HG03575 (cell line): ENCODE results near the gene WSCD1.

ENCODE experiments used
- ATAC-seq: cut with Tn5 transposase; IDR thresholded peaks from one replicate; pipeline ENCODE4 v1.9.1; 2021; ENCODE audit not compliant: unreplicated experiment, insufficient number of reproducible peaks, low FRiP score; ENCODE audit errors: extremely low read depth

The WSCD1 gene

DNA sequence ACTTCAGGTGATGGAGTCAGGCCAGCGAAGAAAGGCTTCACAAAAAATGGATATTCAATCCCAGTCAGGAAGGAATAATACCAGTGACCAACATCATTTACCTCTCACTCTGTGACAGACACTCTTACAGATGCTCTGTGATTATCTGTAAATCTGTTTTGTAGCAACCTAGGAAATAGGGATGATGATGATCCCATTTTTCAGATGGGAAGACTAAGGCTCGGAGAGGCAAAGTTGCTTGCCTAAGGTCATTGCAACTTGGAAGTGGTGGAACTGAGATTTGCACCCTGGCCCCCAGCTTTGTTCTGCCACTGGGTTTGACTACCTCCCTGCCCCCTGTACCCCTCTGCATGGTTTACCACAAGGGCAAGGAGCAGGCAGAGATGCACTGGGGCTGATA lies 14.1 kb upstream of the WSCD1 start:
- no peak for ATAC-seq

DNA sequence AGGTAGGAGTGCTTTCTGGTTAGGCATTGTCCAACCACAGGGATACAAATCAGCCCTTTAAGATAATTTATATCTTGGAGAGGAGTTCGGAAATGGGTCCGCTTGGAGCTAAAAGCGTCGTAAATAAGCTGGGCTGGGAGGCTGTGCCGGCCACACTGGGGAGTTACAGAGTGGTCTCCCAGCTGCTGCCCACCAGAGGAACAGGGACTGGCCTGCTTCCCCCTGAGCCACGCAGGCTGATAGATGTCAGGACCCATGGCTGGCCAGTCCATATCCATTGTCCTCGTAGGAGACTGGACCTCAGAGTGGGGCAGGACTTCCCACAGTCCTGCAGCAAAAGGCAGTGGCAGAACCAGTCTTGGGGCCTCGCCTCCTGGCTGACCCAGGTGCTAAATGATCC lies 12.6 kb upstream of the WSCD1 start:
- no peak for ATAC-seq

DNA sequence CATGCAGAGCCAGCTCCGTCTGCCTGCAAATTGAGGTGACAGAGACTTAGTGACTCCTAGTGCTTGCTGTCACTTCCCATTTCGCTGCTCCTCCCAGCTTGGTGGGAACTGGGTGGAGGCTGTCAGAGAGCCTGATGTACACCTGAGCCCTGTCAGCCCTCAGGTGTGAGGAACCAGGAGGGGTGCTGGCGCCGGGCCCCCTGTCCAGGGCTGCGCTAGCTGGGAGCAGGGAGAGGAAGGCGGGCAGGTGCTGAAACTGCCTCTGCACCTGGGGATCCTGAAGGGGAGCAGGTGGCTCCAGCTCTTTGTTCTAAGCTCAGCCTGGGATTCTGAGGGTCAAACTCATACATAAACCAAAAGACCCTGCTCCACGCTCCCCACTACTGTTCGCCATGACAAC lies 10.8 kb upstream of the WSCD1 start:
- no peak for ATAC-seq

DNA sequence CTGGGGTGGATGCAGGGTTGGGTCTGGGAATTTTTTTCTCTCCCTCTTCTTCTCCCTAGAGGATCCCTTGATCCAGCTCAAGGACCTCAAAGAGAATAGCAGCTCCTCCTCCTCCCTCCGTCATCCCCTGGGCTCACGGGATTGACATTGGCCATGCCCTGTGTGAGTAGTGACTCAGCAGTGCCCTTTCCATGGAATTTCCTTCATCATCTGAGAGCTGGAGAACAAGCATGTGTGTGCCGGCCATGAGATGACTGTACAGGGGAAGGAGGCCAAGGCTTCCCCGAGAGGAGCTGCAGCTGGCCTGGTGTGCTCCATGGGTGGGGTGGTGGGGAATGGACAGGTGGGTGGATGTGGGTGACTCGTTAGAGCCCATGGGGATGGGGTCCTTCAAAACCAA lies 8.9 kb upstream of the WSCD1 start:
- no peak for ATAC-seq

DNA sequence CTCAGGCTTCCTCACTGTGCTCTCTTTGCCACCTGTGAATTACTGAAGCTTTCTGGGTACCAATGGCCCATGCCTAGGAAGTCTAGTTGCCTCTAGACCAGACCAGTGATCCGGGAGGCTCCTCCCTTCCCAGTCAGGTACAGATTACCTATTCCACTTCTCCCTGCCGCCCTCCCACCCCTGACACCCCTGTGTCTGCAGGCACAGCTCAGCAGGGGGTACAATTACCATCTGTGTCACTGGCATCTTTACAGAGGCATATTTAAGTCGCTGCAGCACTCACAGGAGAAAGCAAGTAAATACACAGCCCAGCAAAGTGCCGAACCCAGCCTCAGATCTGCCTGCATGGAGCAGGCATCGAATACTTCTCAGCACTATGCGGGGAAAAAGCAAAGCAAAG lies 5.3 kb upstream of the WSCD1 start:
- ATAC-seq: no peak

DNA sequence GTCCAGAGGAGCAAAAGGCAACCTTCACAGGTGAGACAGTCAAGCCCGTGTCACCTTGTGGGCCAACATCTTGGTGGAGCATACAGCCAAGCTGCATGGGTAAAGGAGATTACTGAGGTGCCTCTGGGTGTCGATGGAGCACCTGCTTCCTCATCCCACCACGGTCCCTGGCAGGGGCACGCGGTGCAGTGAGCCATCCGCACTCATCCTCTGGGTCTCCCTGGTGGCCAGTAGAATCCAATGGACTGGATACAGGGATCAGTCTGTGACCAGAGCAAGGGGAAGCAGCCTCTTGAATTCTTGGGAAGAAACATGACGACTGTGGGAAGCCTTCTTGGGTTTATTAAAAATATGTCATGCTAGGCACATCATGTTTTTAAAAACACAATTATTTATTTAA lies 4.8 kb upstream of the WSCD1 start:
- ATAC-seq: no peak

DNA sequence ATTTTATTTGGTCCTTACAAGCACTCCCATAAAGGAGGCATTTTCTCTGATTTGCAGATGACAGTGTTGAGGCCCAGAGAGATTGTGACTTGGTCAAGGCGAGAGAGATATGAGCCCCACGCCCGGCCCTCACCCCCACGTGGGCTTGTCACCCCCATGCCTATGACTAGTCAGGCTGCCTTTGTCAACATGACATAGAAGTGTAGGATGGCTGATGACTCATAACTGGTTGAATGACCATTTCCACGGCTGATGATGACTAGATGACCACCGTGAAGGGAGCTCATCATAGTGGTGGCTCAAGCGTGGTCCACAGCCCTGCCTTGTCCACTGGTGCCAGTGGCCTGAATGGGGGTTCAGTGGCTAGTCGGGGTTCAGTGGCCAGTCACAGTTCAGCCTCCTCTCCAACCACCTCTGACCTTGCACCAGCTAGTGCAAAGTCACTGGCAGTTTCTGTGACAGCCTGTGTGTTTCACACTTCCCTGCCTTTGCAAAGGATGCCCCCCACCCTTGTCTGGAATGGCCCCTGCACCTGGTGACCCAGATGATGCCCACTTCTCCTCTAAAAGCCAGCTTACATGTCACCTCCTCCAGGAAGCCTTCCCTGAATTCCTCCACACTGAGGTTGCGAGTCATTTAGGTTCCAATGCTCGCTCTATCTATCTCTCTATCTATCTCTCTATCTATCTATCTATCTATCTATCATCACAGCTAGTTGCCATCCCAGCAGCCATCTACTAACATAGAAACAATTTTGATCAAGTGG lies 3.8 kb upstream of the WSCD1 start:
- ATAC-seq: no peak

DNA sequence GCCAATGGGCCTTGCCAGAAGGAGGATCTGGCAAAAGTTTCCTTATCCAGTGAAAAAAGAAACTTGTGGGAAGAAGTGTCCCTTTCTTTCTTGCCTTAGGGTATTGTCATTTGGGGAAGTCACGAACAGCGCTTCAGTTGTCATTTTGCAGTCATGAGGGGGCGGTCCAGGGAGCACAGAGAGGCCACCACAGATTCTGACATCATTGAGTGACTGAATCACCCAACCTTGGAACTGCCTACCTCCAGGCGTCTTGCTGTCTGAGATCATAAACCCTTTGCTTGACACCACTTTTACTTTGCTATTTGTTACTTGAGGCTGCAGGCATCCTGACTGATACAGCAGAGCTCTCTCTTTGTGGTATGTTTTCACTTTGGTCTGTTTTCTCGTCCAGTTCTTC lies 3.1 kb upstream of the WSCD1 start:
- no peak for ATAC-seq

DNA sequence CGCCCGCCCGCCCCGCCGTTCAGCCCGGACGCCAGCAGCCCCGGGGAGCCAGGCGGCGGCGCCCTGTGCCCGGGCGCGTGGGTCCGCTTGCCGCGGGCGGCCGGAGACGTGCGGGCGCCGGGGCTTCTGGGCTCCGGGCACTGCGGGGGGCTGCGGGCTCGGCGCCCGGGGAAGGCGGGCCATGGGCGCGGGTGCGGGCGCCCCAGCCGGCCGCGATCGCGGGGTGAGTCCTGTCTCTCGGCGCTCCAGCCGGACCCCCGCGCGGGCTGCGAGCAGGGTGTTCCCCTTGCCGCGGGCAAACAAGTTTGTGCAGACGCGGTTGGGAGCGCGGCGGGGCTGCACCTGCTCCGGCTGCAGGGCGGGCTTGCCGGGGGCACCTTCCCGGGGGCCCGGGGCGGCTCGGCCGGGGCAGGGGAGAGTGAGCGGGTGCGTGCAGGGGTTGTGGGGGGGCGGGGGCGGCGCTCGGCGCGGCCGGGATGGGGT lies 292 bp downstream of the WSCD1 start:
- no peak for ATAC-seq

DNA sequence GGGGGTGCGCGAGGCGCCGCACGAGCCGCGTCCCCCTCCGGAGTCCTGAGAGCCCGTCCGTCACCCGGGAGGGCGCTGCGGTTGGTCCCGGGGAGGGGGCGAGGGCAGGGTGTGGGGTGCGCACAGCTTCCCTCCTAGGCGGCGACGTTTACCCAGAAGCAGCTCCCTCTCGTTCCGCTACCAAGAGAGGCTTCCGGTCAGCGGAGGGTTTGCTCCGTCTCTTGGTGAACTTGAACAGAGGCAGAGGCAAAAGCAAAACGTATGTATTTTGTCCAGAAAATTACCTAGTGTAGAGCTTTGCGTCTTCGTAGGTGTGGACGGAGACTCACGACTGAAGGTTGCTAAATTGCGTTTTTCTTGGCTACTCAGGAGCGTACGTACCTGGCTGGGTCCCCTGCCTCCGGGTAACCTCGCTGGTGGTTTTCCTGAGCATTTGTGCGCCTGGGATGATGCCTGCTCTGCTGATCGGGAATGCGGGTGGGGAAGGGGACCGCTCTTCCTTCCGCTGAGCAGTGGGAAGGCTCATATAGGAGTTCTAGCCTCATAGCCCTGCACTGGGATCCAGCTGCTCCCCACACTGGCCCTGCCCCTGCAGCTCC lies 833 bp downstream of the WSCD1 start:
- ATAC-seq: no peak

DNA sequence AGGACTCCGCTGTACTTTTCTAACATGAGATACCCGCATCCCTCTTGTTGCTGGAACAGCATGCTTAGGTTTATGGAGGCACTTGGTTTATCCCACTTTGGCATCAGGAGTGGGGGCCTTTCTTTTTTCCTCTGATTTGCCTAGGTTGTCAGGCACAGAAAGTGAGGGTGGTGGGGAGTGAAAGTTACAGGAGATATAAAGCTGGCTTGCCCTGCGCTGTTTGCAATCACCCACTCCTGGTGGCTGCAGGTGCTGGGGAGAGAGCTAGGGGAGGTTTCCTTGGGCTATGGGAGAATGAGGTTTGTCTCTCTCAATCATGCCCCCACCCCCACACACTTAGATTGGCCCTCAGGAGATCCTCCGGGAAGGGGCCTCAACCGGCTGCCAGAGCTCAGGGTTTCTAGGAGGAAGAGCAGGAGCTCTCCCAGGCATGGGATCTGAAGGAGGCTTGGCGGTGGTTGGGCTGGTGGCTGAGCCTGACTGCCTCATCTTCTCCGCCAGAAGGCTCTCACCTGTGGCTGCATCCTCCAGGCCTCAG lies 1.4 kb downstream of the WSCD1 start:
- ATAC-seq: no peak

DNA sequence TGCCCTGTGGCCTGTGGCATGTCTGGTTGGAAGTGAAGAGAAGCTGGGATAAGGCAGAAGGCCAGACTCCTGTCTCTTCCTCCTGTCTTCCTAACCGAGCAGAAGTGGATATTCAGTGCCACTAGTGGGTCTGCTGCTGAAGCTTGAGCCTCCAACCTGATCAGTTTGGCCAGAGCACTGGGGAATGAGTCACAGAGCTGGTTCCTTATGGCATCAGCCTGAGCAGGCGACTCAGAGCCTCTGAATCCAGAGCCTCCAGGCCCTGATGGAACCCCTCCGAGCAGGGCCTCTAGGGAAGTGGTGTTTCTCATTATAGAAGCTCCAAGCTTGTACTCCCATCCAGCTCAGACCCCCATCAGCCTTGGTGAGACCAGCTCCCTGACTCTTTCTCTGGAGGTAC lies 2.0 kb downstream of the WSCD1 start:
- no peak for ATAC-seq

DNA sequence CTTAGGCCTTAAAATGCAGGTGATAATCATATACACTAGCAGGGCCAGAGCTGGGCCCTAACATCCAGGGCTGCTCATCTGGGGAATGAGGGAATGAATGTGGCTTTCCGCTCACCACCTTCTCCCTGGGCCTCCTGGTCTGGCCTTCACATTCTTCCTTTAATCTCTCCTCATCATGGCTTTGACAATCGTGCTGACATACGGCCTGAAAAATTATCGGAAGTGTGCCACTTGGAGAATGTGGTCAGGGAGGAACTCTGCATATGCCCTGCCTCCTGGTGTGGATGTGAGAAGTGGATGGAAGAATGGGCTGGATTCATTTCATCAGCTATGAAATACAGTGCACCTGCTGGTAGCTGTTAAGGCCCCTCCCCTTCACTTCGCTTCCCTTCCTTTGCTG lies 2.4 kb downstream of the WSCD1 start:
- ATAC-seq: no peak

DNA sequence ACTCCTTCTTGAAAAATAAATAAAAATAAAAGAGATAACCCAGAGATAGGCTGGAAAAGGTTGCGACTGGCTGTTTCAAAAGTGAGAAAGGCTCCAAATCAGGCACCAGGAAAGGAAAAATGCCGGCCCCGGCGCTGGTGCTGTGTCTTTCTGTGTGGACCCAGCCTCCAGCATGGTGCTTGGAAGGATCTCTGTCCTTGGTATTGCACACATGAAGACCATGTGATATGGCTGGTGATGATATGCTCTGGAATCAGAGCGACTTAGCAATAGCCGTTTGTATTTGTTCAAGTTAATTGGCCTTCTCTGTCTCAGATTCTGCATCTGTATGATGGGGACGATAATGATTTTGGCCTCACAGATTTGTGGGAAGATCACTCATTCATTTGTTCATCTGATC lies 3.4 kb downstream of the WSCD1 start:
- no peak for ATAC-seq

DNA sequence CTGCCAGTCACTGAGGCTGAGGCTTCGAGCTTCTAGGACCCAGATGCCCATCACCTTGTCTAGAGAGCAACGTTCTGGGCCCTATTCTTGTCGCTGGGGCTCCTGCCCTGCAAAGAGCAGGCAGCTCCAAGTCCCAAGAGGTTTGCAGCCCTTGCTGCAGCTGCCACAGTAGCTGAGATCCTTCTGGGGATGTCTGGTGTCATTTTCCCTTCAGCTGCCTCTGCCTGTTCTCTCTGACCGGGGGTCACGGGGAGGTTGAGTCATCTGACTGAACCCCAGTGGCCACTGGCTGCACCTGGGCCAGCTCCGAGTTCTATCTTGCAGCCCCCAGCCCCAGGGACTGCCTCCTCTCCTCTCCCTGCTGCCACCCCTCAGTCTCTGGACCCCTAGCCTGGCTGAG lies 4.9 kb downstream of the WSCD1 start:
- ATAC-seq: no peak

DNA sequence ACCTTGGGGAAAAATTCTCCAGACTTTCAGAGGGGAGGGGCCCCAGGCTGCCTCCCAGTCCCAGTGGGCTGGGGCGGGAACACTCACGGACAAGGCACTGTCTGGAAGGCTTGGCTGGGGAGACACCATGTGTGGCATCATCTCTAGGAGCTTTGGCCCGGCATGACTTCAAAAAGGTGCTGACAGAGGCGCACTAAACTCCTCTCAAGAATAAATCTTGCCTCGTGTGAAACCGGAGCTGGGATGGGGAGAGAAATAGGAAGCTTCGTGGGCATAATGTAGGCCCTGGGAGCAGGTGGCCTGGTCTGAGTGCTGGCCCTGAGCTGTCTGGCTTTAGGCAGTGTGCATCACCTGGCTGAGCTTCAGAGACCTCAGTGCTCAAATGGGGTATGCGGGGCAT lies 5.7 kb downstream of the WSCD1 start:
- no peak for ATAC-seq

DNA sequence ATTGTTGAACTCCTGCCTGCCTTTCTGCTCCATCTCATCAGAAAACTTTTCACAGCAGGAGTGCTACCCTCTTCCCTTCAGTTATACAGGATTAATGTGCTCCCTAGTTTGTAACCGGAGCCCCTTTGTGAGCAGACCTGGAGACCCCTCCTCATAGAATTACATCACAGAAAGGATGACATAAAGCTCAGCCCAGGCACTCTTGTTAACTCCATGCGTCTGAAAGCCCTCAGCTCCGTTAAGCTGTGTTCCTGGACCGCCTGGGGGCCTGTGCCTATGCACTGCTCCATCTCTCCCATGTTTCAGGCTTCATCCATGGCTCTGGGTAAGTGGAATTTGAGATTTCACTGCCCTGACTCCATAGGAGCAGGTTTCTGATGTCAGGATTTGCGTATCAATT lies 7.6 kb downstream of the WSCD1 start:
- ATAC-seq: no peak

DNA sequence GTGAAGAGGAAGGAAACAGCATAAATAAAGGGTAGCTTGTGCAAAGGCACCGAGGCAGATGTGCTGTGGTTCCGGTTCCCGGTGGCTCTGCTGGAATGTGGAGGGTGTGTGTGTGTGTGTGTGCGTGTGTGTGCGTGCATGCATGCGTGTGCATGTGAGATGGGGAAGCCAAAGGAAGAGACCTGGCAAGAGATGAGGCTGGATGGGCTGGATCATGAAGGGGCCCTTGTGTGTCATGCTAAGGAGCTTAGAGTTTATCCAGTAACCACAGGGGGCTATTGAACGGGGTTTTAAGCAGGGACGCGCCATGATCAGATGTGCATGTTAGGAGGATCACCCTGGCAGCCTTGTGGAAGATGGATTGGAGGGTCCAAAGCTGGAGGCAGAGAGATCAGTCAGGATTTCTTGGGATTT lies 8.3 kb downstream of the WSCD1 start:
- ATAC-seq: no peak

DNA sequence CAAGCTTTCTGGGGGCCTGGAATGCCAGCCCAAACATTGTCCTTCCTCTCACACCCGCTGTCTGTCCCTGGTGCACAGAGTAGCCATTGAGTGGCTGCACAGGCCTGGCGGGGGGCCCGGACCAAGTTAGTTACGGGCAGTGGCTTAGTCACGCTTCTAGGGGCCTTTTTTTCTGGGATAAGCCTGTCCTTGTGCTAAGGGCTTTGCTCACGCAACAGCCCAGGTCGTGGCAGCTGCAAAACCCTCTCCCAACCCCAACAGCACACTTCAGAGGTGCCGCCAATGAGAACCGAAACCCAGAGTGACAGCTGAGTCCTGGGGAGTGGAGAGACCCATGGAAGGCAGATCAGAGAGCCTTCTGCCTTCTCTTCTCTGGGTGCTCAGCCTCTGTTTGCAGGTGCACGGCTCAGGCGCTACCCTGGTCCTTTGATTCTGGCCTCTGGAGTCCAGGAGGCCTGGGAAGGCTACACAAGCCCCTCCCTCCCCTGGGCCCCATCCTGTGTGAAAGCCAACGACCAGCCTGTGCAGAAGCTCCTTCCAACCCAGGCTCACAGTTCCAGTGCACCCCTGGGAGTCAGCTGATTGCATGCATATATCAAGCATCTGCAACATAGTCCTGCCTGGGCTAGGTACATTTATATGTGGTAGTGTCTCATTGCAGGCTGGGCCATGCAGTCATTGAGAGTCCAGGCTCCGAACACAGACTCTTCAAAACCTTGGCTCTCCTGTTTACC lies 9.1 kb downstream of the WSCD1 start:
- no peak for ATAC-seq

DNA sequence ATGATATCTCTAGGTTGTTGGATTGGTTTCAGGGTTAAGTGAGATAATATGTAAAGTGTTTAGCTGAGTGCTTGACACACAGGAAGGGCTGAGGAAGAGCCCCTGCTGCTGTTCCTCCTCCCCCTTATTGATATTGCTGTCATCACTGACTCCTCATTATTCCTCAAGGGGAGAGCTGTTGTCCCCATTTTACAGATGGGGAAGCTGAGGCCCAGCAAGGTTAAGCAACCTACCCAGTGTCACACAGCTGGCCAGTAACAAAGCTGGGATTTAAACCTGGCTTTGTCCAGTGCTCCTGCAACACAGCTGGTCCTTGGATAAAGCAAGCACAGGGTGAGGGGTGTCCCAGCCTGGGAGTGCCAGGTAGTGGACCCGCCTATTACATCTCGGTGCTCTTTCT lies 9.8 kb downstream of the WSCD1 start:
- ATAC-seq: no peak
